ENCODE results near the gene DHRS2. TPM values are rescaled to one million over a fixed set of nuclear protein-coding genes. Genes with fewer than 3 reads are reported as not detected.

The DHRS2 gene
- total RNA-seq, 4 donors from 2014 or later = not detected

DNA sequence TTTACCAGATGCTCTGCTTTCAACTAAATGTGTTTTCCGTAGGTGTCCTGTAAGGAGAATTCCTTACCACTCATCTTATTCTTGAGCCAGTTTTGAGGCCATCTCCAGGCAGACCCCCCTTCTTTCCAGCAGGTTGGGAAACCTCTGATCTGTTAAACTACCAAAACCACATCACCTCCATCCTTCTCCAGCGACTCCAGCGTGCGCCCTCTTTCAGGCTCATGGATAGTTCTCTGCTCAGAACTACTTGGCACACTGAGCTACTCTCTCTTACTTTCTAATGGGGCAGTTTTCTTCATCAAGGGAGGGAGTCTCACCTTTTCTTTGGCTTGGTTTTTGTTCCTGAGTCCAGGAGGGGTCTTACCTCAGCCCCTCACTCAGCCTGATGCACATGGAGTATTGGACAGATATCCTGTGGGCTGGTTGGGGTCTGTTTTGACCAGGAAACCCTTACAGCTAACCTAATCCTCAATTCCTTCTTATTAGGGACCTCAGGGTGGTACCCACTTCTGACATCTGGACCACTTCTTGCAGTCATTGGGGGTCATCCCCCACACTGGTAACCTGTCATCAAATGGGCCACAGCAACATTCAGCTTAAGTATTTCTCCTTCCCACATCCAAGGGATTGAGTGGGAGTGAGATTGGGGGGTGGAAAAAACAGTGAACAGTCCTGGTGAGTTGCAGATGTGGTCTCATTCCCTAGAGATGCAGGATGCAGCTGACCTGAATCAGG, 5.2 kb downstream of the DHRS2 start:
- Histone ChIP-seq H3K27ac (peak overlapping the region in 1 of 4 donors; percentile 38), H3K27me3 (no peaks in the 10 kb centered on the region), H3K4me1 (peaks cover 0 to 18% (median 10%) of the 10 kb centered on the region in 4 donors), H3K9me3 (no peaks in the 10 kb centered on the region), H3K36me3 (no peaks in the 10 kb centered on the region), H3K4me3 (no peak overlapping the region)
- in situ Hi-C loops (cut with MboI; ENCODE audit: low pct_ligation_motif_present in 1 of 4, low pct_unique_long_range_greater_than_20kb in 1 of 4, low sequenced_read_pairs in 3 of 4) = loop anchor here in 3 of 4 donors (25.0 kb wide), 2 partner anchors 271 to 296 kb away; no protein-coding TSS in a partner anchor
- WGBS, 2 donors (ENCODE audit: low coverage in 1 of 2) = 92 to 96% methylated on average over 4 of the region's 4 CpGs
- intact Hi-C loops (cut with DNase I; ENCODE audit: low total_unique reads) = no loop called here
- no peak for DNase-seq
- no peak for TF ChIP-seq EP300 (IDR thresholded peaks at IDR 0.05; ENCODE audit: low read depth)
- TF ChIP-seq POLR2A (IDR thresholded peaks at IDR 0.05) = no peak
- no peak for TF ChIP-seq POLR2AphosphoS5 (IDR thresholded peaks at IDR 0.05)
- TF ChIP-seq, protein P1, sequence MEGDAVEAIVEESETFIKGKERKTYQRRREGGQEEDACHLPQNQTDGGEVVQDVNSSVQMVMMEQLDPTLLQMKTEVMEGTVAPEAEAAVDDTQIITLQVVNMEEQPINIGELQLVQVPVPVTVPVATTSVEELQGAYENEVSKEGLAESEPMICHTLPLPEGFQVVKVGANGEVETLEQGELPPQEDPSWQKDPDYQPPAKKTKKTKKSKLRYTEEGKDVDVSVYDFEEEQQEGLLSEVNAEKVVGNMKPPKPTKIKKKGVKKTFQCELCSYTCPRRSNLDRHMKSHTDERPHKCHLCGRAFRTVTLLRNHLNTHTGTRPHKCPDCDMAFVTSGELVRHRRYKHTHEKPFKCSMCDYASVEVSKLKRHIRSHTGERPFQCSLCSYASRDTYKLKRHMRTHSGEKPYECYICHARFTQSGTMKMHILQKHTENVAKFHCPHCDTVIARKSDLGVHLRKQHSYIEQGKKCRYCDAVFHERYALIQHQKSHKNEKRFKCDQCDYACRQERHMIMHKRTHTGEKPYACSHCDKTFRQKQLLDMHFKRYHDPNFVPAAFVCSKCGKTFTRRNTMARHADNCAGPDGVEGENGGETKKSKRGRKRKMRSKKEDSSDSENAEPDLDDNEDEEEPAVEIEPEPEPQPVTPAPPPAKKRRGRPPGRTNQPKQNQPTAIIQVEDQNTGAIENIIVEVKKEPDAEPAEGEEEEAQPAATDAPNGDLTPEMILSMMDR (IDR thresholded peaks at IDR 0.05) = no peak

DNA sequence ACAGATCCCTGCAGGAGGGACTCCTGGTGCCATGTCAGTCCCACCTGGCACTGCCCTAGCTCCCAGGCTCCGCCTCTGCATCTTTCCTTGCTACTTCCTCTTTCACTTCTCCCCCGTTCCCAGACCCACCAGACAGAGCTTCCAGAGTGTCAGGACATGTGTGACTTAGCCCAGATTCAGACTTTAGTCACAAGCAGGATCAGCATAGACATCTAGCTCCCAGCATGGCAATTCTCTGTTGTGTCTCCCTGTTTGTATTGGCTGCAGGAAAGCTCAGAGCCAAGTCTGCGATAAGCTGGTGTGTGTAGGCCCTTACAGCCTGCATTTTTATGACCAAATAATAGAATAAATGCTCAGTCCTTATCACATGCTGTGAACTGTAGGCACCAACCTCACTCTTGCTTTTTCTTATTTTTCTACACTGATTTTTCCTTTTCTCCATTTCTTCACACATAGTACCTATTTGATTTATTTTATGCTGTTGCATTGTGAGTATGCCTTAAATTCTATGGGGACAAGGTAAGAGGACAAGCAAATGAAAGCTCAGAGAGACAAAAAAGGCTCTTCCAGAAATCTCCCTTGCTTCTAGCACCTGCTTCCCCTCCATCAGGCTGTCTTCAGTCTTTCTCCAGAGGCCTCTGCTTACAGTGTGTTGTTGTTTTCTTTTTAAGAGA, 5.9 kb downstream of the DHRS2 start:
- Histone ChIP-seq H3K27me3 (no peaks in the 10 kb centered on the region), H3K27ac (no peak overlapping the region), H3K4me1 (peaks cover 0 to 18% (median 10%) of the 10 kb centered on the region in 4 donors), H3K36me3 (no peaks in the 10 kb centered on the region), H3K4me3 (no peak overlapping the region), H3K9me3 (no peaks in the 10 kb centered on the region)
- DNase-seq = peak; percentile 26
- no peak for TF ChIP-seq EP300 (IDR thresholded peaks at IDR 0.05; ENCODE audit: low read depth)
- no peak for TF ChIP-seq POLR2AphosphoS5 (IDR thresholded peaks at IDR 0.05)
- intact Hi-C loops (cut with DNase I; ENCODE audit: low total_unique reads) (no loop called here), in situ Hi-C loops (cut with MboI; ENCODE audit: low pct_ligation_motif_present in 1 of 4, low pct_unique_long_range_greater_than_20kb in 1 of 4, low sequenced_read_pairs in 3 of 4) (loop anchor here in 3 of 4 donors (25.0 kb wide), 2 partner anchors 270 to 295 kb away; no protein-coding TSS in a partner anchor)
- WGBS, 2 donors (ENCODE audit: low coverage in 1 of 2) = 28 to 44% methylated on average over 2 to 3 of the region's 3 CpGs

DNA sequence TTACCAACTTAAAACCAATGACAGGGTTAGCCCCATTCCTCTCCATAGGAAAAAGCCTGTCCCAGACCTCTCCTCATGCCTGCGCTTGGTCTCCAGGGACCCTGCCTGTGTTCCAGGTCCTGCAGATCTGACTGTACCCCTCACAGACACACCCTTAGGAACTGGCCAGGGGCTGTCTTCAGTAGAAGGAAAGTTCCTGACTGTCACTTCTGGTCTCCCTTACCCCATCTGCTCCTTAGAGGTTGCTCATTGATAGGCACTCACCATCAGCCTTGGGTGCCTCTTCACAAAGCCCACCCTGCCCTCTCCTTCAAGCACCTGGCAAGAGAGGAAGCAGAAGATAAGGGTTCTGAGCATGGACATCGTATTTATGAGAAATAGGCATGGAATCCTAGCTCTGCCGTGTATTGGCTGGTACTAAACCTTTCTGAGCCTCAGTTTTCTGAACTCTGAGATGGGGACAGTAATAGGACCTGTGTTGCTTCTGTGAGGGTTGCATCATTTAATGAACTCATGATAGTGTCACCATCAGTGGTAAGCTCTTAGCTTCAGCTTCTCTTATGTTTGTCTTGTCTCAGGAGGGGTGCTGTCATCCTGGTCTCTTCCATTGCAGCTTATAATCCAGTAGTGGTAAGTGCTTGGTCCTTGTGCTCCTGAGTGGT, 7.5 kb downstream of the DHRS2 start:
- WGBS, 2 donors (ENCODE audit: low coverage in 1 of 2) = 62 to 90% methylated on average over 2 to 3 of the region's 3 CpGs
- Histone ChIP-seq H3K27me3 (no peaks in the 10 kb centered on the region), H3K4me1 (peaks cover 0 to 18% (median 10%) of the 10 kb centered on the region in 4 donors), H3K9me3 (no peaks in the 10 kb centered on the region), H3K27ac (no peak overlapping the region), H3K36me3 (no peaks in the 10 kb centered on the region), H3K4me3 (no peak overlapping the region)
- no peak for TF ChIP-seq POLR2A (IDR thresholded peaks at IDR 0.05)
- no peak for TF ChIP-seq EP300 (IDR thresholded peaks at IDR 0.05; ENCODE audit: low read depth)
- no peak for TF ChIP-seq POLR2AphosphoS5 (IDR thresholded peaks at IDR 0.05)
- TF ChIP-seq, protein P1 (IDR thresholded peaks at IDR 0.05) = no peak
- in situ Hi-C loops (cut with MboI; ENCODE audit: low pct_ligation_motif_present in 1 of 4, low pct_unique_long_range_greater_than_20kb in 1 of 4, low sequenced_read_pairs in 3 of 4) = loop anchor here in 3 of 4 donors (25.0 kb wide), 2 partner anchors 269 to 294 kb away; no protein-coding TSS in a partner anchor
- no peak for DNase-seq
- intact Hi-C loops (cut with DNase I; ENCODE audit: low total_unique reads) = no loop called here

DNA sequence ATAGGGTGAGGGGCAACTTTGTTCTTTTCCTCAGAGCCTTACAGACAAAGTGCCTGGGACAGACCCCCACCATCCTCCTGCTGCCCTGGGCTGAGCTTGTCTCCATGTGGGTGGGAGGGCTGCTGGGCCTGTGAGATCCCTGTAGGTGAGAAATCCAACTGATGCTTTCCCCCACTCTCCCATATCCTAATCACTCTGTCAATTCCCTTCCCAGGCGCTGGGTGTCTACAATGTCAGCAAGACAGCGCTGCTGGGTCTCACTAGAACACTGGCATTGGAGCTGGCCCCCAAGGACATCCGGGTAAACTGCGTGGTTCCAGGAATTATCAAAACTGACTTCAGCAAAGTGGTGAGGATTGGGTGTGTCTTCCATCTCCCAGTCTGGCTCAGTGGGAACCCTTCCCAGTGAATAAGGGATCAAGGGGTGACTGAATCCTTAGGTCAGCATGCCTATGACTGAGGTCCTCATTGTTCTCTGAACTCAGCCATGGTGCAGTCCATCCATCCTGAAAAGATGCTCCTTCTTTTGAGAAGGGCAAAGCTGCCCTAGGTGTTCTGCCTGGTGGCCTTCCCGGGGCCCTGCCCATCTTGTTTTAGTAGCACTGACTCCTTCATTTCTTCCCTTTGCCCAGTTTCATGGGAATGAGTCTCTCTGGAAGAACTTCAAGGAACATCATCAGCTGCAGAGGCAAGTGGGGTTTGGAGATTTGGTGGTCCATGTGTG, 8.2 kb downstream of the DHRS2 start:
- intact Hi-C loops (cut with DNase I; ENCODE audit: low total_unique reads) (no loop called here), in situ Hi-C loops (cut with MboI; ENCODE audit: low pct_ligation_motif_present in 1 of 4, low pct_unique_long_range_greater_than_20kb in 1 of 4, low sequenced_read_pairs in 3 of 4) (loop anchor here in 3 of 4 donors (25.0 kb wide), 2 partner anchors 268 to 293 kb away; no protein-coding TSS in a partner anchor)
- TF ChIP-seq, protein P1 (IDR thresholded peaks at IDR 0.05) = no peak
- TF ChIP-seq EP300 (IDR thresholded peaks at IDR 0.05; ENCODE audit: low read depth) (no peak), POLR2AphosphoS5 (IDR thresholded peaks at IDR 0.05) (no peak), POLR2A (IDR thresholded peaks at IDR 0.05) (no peak)
- 96% methylated on average over 5 of the region's 5 CpGs; no CpG with 5 or more reads in 1 of the 2 donors for WGBS, 2 donors (ENCODE audit: low coverage in 1 of 2)
- no peak overlapping the region for H3K4me3 ChIP-seq
- H3K27me3 ChIP-seq = no peaks in the 10 kb centered on the region
- H3K9me3 ChIP-seq = no peaks in the 10 kb centered on the region
- H3K4me1 ChIP-seq = peaks cover 0 to 18% (median 10%) of the 10 kb centered on the region in 4 donors
- H3K27ac ChIP-seq = no peak overlapping the region
- H3K36me3 ChIP-seq = no peaks in the 10 kb centered on the region
- DNase-seq = no peak
